ENCODE measurements around the gene UGT1A5. TPM values are rescaled to one million over a fixed set of nuclear protein-coding genes. Genes with fewer than 3 reads are reported as not detected.

The UGT1A5 gene
- total and polyA plus RNA-seq, 2 of the 13 experiments (the other 11 are each of a cell fraction or from before 2014, with no cell fraction given), result not detected

GRCh38 chr2:233698740-233699139 is 14.0 kb upstream of the UGT1A5 start (continued):
- TF ChIP-seq PRDM10 (CRISPR knock-in tag; IDR thresholded peaks at IDR 0.05; ENCODE audit: low read depth), result no peak

GRCh38 chr2:233699424-233700027 is 13.2 kb upstream of the UGT1A5 start:
- 87% methylated on average over 8 of the region's 8 CpGs for WGBS (ENCODE audit: low lambda C conversion rate)
- TF ChIP-seq ZMAT5 (CRISPR knock-in tag; IDR thresholded peaks at IDR 0.05; ENCODE audit: borderline replicate concordance, low read depth) (no peak), THAP8 (CRISPR knock-in tag; IDR thresholded peaks at IDR 0.05; ENCODE audit: borderline replicate concordance) (no peak), CENPBD1 (CRISPR knock-in tag; IDR thresholded peaks at IDR 0.05; ENCODE audit: borderline replicate concordance, low read depth) (no peak), PAXIP1 (CRISPR knock-in tag; conservative IDR thresholded peaks at IDR 0.05) (no peak), ZBTB33 (CRISPR knock-in tag; IDR thresholded peaks at IDR 0.05) (no peak), U2AF1 (optimal IDR thresholded peaks at IDR 0.05; ENCODE audit: low read depth, low read length) (no peak), GZF1 (CRISPR knock-in tag; IDR thresholded peaks at IDR 0.05) (no peak), SIX1 (CRISPR knock-in tag; IDR thresholded peaks at IDR 0.05; ENCODE audit: borderline replicate concordance) (no peak), NFYC (CRISPR knock-in tag; IDR thresholded peaks at IDR 0.05) (no peak), GABPB1 (CRISPR knock-in tag; IDR thresholded peaks at IDR 0.05) (no peak)

More at GRCh38 chr2:233699424-233700027, 13.2 kb upstream of the UGT1A5 start:
- H3K9me3 ChIP-seq (ENCODE audit: low read length), result no peaks in the 10 kb centered on the region
- H4K20me1 ChIP-seq (ENCODE audit: insufficient read depth, low read length), result no peaks in the 10 kb centered on the region
- in situ Hi-C loops (cut with HindIII; ENCODE audit: extremely low pct_ligation_motif_present, low pct_unique_long_range_greater_than_20kb), result no loop called here
- H3K27me3 ChIP-seq (ENCODE audit: control insufficient read depth in 1 of 2, insufficient read depth in 2 of 2, low read length in 2 of 2), result no peaks in the 10 kb centered on the region
- H2AFZ ChIP-seq (ENCODE audit: low read length), result no peak overlapping the region
- no peak overlapping the region for H3K9ac ChIP-seq (ENCODE audit: insufficient read depth, low read depth, low read length)
- H3K27ac ChIP-seq (ENCODE audit: extremely low read length, insufficient read depth, low read length), result peak overlapping the region; percentile 12
- BruUV-seq (replicated peaks), result no TSS peak
- intact Hi-C loops (cut with micrococcal nuclease; ENCODE audit: unreplicated experiment), result no loop called here
- no peaks in the 10 kb centered on the region for H3K79me2 ChIP-seq (ENCODE audit: insufficient read depth, low read length)
- ChIA-PET POLR2A (no interaction called here), CTCF (ENCODE audit: low intra/inter-chr PET ratio, low total read pairs) (no interaction called here)
- peaks cover 7% of the 10 kb centered on the region for H3K4me1 ChIP-seq (ENCODE audit: insufficient read depth, low read length)
- no peak overlapping the region for H3K4me3 ChIP-seq (replicated peaks in 1 of 3; ENCODE audit: insufficient read depth in 1 of 3, low read depth in 2 of 3, low read length in 3 of 3)
- no peaks in the 10 kb centered on the region for H3K36me3 ChIP-seq (replicated peaks in 1 of 2; ENCODE audit: control insufficient read depth in 1 of 2, insufficient read depth in 2 of 2, low read length in 2 of 2)
- ATAC-seq (no peak), DNase-seq (ENCODE audit: low spot score) (no peak), FAIRE-seq (no peak)
- H3K4me2 ChIP-seq (ENCODE audit: low read depth, low read length), result no peak overlapping the region

Data from HepG2 (cell line).